HepG2 (cell line): Measurements from ENCODE around the gene EXOC3L4. TPM values are rescaled to one million over a fixed set of nuclear protein-coding genes. Genes with fewer than 3 reads are reported as not detected.

ENCODE experiments used
- AKNA ChIP-seq: sonication (generic); formaldehyde crosslinking; IDR thresholded peaks from 2 replicates; pipeline ENCODE4 v1.4.0; 2020; ENCODE audit warnings: missing genetic modification reagents, borderline replicate concordance
- ATF7-NPFF ChIP-seq: sonication (generic); formaldehyde crosslinking; IDR thresholded peaks from 2 replicates; pipeline ENCODE4 v1.8.1; 2023; ENCODE audit warnings: mild to moderate bottlenecking, low read depth, missing genetic modification reagents, moderate library complexity
- CHD4 ChIP-seq: fragments of 200-600 bp; sonication (generic); IDR thresholded peaks from 2 replicates; pipeline ENCODE4 v1.7.0; 2017; ENCODE audit warnings: mild to moderate bottlenecking, low read length, borderline replicate concordance
- E2F1 ChIP-seq: sonication (generic); formaldehyde crosslinking; IDR thresholded peaks from 2 replicates; pipeline ENCODE4 v1.5.0; 2020; ENCODE audit warnings: missing genetic modification reagents
- FOXO1 ChIP-seq: sonication (generic); formaldehyde crosslinking; IDR thresholded peaks from 2 replicates; pipeline ENCODE4 v1.4.0; 2020; ENCODE audit warnings: missing genetic modification reagents
- KDM4B ChIP-seq: sonication (generic); formaldehyde crosslinking; IDR thresholded peaks from 2 replicates; pipeline ENCODE4 v1.4.0; 2020; ENCODE audit warnings: missing genetic modification reagents
- MXD1 ChIP-seq: sonication (generic); formaldehyde crosslinking; IDR thresholded peaks from 2 replicates; pipeline ENCODE4 v1.4.0; 2020; ENCODE audit warnings: mild to moderate bottlenecking, missing genetic modification reagents
- PITX1 ChIP-seq: sonication (generic); formaldehyde crosslinking; IDR thresholded peaks from 2 replicates; pipeline ENCODE4 v1.5.1; 2020; ENCODE audit warnings: mild to moderate bottlenecking, missing genetic modification reagents
- POGZ ChIP-seq: sonication (generic); formaldehyde crosslinking; IDR thresholded peaks from 2 replicates; pipeline ENCODE4 v1.4.0; 2020; ENCODE audit warnings: mild to moderate bottlenecking, missing genetic modification reagents
- PRDM4 ChIP-seq: sonication (generic); formaldehyde crosslinking; IDR thresholded peaks from 2 replicates; pipeline ENCODE4 v1.9.0; 2021; ENCODE audit warnings: missing genetic modification reagents, borderline replicate concordance
- RBM39 ChIP-seq: fragments of 200-400 bp; formaldehyde crosslinking; IDR thresholded peaks from one replicate; pipeline ENCODE4 v1.6.1; 2018; ENCODE audit warnings: antibody characterized with exemption, mild to moderate bottlenecking, low read depth, low read length; ENCODE audit not compliant: poor library complexity, severe bottlenecking
- RNF219 ChIP-seq: sonication (generic); formaldehyde crosslinking; IDR thresholded peaks from 2 replicates; pipeline ENCODE4 v1.5.0; 2020; ENCODE audit warnings: mild to moderate bottlenecking, missing genetic modification reagents
- TBX3 ChIP-seq: fragments of 450-650 bp; IDR thresholded peaks from 2 replicates; pipeline ENCODE4 v1.6.1; 2017; ENCODE audit warnings: antibody characterized with exemption, mild to moderate bottlenecking, inconsistent platforms, borderline replicate concordance
- ZKSCAN5 ChIP-seq: sonication (generic); formaldehyde crosslinking; IDR thresholded peaks from 2 replicates; pipeline ENCODE4 v1.5.1; 2020; ENCODE audit warnings: mild to moderate bottlenecking, missing genetic modification reagents
- ZNF121 ChIP-seq: sonication (generic); formaldehyde crosslinking; IDR thresholded peaks from 2 replicates; pipeline ENCODE4 v1.5.0; 2020; ENCODE audit warnings: mild to moderate bottlenecking, missing genetic modification reagents
- ZNF496 ChIP-seq: sonication (generic); formaldehyde crosslinking; IDR thresholded peaks from 2 replicates; pipeline ENCODE4 v1.8.1; 2023; ENCODE audit warnings: mild to moderate bottlenecking, moderate library complexity, missing genetic modification reagents; ENCODE audit not compliant: insufficient replicate concordance
- ZSCAN31 ChIP-seq: sonication (generic); formaldehyde crosslinking; IDR thresholded peaks from 2 replicates; pipeline ENCODE4 v1.5.0; 2020; ENCODE audit warnings: low read depth, mild to moderate bottlenecking, missing genetic modification reagents
- polyA plus RNA-seq, 8 experiments: library from polyadenylated mRNA; depleted of rRNA in 3 of 8; stranded (reverse) in 7 of 8; unstranded in 1 of 8; fragments of >200 nt; fragmentation: Illumina TruSeq in 4 of 8; extraction: Trizol in 4 of 8; gene quantifications; 2 replicates each; pipeline versions ENCODE4 v1.2.1 to v1.2.3, GENCODE V29; 2011 to 2016; ENCODE audit warnings: low read depth in 4 of 8, missing spikeins in 1 of 8, mixed read lengths in 1 of 8; ENCODE audit not compliant: insufficient read depth in 1 of 8
- total RNA-seq, 5 experiments: library from RNA; depleted of rRNA; stranded (reverse); fragments of >200 nt; fragmentation: Illumina TruSeq; extraction: Trizol; gene quantifications; 2 replicates each; pipeline ENCODE4 v1.2.3, GENCODE V29; 2016; ENCODE audit warnings: low read depth in 1 of 5

Gene EXOC3L4
- total and polyA plus RNA-seq, 2 of the 13 experiments (the other 11 are each of a cell fraction or from before 2014, with no cell fraction given): 11.8 to 27.0 TPM

- TF ChIP-seq RBM39: no peak
- TF ChIP-seq PRDM4: no peak
- no peak for TF ChIP-seq ZNF121 (CRISPR knock-in tag)
- TF ChIP-seq ZSCAN31 (CRISPR knock-in tag): no peak
- TF ChIP-seq CHD4: no peak
- TF ChIP-seq FOXO1 (CRISPR knock-in tag): no peak
- TF ChIP-seq POGZ (CRISPR knock-in tag): no peak
- TF ChIP-seq AKNA: no peak
- no peak for TF ChIP-seq ZKSCAN5 (CRISPR knock-in tag)
- TF ChIP-seq RNF219 (CRISPR knock-in tag): no peak
- no peak for TF ChIP-seq MXD1 (CRISPR knock-in tag)
- TF ChIP-seq TBX3: no peak
- no peak; the same call in 1 of the 2 replicates for TF ChIP-seq ATF7-NPFF (CRISPR knock-in tag)
- no peak for TF ChIP-seq KDM4B (CRISPR knock-in tag)
- TF ChIP-seq PITX1: no peak
- no peak for TF ChIP-seq ZNF496
- no peak for TF ChIP-seq E2F1 (CRISPR knock-in tag)
Measured at GRCh38 chr14:103097994-103098957, 3.8 kb downstream of the EXOC3L4 start (continued).
